ENCODE data around the gene ADAMTS8.
"Not testable (repeated sequence)": the region's sequence is repeated elsewhere in the genome, so short reads cannot be mapped to it uniquely, and the experiment has no call there.

ADAMTS8 gene

GRCh38 chr11:130438401-130439159 is 10.2 kb upstream of the ADAMTS8 start:
- not testable (repeated sequence) for DNase-seq

- DNase-seq = no peak
Measured at GRCh38 chr11:130437848-130438247, 9.4 kb upstream of the ADAMTS8 start.

DNA sequence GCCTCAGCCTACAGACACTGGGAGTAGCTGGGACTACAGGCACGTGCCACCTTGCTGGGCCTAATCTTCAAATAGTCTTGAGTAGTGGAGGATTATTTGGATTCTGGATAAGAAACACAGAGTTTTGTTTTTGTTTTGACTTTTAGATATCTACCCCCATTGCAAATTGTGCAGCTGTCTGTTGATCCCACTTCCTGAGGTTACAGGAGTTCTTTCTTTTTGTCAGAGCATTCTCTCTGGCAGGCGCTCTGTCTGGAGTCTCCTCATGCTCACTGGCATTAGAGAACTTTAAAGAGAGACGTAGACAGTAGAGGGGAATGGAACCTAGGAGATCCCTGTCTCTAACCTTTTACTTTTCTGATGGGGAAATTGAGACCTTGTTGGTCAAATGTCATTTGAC is 7.8 kb upstream of the ADAMTS8 start:
- DNase-seq = no peak

DNA sequence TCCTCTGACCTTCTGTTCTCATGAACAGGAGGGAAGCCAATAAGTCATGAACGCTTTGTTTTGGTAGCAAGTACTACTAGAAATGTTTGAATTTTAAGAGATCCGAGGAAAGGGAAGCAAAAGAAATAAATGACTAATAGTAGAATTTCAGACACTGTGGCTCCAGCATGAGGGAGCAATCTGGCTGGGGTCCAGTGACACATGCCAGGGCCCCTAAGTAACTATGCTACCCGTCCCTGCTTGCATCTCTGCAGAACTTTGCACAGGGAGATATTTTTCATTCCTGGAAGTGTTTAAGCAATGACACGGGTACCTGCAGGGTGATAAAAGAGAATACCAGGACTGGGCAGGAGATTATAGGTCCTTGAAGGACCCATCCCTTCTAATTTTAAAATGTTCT is 7.3 kb upstream of the ADAMTS8 start:
- no peak for DNase-seq

- DNase-seq = peak; percentile 25
Measured at GRCh38 chr11:130434521-130435223, 6.3 kb upstream of the ADAMTS8 start.

GRCh38 chr11:130433357-130433756 is 4.9 kb upstream of the ADAMTS8 start:
- DNase-seq = no peak

DNA sequence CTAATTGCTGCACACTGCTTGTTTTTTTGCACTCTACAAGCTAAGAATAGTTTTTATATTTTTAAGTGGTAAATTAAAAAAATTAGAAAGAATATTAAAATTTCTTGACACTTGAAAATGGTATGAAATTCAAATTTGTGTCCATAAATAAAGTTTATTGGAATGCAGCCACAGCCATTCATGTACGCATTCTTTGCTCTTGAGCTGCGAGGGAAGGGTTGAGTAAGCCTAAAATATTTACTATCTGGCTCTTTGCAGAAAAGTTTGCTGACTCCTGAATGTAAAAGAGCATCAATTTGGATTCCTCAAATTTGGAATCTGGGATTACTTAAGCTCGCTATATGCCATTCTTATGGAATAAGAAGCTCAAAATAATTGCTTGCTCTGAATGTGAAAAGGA is 3.4 kb upstream of the ADAMTS8 start:
- DNase-seq = no peak

DNA sequence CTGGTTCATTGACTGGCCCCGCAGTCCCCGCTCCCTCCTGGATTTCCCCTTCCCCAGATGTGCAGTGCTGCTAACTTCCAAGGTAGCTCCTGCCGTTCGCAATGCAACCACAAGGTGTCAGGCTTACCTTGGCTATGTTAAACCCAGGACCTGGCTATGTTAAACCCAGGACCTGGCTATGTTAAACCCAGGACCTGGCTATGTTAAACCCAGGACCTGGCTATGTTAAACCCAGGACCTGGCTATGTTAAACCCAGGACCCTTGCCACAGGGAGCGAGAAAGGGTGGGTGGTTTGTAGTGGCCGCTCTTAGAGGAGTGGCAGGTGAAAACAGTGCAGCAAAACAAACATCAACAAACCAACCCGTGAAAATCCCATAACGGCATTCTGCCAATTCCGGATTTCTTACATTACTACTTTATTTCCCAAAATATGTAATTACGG is 2.9 kb upstream of the ADAMTS8 start:
- DNase-seq = peak; percentile 22

DNA sequence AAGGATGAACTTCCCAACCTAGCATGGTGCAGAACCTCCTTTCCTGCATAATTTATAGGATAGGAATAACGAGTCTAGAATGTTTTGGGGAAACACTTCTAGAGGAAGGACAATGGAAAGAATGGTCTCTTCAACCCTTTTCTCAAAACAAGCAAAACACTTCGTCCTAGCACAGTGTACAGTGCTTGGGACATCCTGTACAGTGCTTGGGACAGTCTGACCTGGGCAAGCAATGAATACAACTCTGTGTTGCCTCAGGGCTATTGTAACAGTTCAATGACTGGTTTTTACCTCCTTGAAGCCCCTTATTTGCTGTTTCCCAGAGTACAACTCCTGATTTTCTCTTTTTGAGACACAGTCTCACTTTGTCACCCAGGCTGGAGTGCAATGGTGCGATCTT is 1.6 kb upstream of the ADAMTS8 start:
- no peak for DNase-seq

- DNase-seq = no peak
Measured at GRCh38 chr11:130429120-130429681, 792 bp upstream of the ADAMTS8 start.

DNA sequence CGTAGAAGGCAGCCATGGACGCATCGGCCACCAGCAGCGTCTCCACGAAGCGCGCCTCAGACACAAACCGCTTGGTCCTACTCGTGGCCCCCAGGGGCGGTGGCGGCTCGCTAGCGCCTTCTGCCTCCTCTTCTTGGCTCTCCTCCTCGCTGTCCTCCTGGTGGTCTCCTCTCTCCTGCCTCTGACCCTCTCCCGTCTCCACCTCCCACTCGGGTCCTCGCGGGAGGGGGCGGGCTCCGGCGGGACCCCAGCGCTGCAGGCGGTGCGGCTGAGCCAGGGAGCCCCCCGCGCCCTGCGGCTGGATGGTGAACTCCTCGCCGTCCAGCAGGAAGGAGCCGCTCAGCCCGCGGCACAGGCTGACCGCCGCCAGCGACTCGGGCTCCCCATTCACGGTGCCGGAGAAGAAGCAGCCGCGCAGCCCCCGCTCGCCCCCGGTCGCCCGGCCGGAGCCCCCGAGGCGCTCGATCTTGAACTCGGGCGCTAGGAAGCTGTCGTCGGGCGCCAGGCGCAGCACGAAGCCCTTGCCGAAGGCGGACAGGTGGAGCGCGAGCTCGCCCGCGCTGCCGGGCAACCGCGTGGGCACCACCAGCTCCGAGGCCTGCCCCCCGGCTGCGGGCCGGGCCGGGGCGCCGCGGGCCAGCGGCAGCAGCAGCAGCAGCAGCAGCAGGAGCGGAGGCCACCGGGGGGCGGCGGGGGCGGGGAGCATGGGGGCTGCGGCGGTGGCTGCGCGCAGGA is 661 bp downstream of the ADAMTS8 start:
- no peak for DNase-seq

DNA sequence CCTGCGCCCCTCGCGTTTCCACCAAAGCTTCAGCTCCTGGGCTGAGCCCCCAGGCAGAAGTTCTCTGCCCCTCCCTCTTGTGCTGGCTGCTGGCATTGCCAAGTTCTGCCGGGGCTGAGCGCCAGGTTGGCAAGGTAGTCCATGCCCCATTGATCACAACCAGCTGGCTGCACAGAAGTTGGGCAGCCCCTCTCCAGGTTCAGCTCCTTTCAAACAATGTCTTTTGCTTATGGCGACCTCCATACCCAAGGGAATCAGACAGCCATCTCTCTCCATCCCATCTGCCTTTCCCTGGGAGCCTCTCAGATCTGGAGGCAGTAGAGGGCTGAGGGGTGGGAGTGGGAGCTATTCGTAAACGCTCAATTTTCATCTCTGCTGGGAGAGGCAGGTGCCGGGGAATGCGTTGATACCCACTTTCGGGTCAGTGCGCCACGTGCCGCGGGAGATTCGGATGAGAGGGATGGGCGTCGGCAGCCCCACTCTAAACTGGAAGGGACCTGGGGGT is 1.5 kb downstream of the ADAMTS8 start:
- DNase-seq = peak; percentile 34

DNA sequence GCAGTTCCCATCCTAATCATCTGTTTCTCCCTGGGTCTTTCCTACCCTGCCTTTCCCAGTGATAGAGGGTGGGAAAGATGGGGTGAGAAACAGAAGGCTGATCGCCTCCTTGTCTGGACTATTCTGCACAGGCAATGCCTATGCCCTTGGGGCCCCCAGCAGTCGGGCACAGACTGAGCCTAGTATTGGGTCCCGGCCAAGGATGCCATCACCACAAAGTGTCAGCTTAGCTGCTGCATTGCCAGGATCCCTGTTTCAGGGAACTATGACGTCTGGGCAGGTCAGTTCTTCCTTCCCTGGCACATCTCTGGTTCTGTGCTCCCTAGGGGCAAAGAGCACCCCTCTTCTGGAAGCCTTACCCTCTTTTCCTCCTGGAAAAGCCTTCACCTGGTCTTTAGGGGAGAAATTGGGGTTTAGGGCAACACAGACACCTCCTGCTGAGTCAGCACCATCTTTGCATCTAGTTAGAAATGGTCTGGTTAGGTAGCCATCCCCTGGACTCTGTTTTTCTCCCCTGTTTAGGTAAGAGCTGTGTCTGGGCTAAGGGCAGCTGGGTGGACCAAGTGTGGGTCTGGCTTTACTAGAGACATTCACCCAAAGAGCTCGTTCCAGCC is 2.1 kb downstream of the ADAMTS8 start:
- DNase-seq = peak; percentile 42

- DNase-seq = no peak
Measured at GRCh38 chr11:130425156-130425555, 3.3 kb downstream of the ADAMTS8 start.

- no peak for DNase-seq
Measured at GRCh38 chr11:130424613-130425140, 3.7 kb downstream of the ADAMTS8 start.

- DNase-seq = no peak
Measured at GRCh38 chr11:130423541-130424142, 4.8 kb downstream of the ADAMTS8 start.

GRCh38 chr11:130422251-130422995 is 6.0 kb downstream of the ADAMTS8 start:
- DNase-seq = no peak

DNA sequence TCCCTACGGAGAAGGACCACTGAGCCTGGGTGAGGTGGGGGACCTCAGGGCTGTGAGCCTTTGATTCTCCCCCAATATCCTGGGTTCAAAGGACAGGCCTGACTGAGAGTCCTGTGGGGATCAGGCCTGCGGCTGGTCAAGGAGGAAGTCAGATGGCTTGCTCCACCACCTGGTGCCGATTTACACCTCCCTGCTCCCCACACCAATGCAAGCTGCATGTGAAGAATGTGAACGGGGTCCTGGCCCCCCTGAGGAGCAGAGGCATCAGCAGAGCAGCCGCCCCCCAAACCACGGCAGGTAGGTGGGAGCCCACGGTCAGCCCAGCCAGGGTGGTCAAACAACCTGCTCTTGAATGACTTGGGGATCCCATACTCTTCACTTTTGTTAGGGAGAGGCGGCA is 6.7 kb downstream of the ADAMTS8 start:
- no peak for DNase-seq

GRCh38 chr11:130421199-130421585 is 7.2 kb downstream of the ADAMTS8 start:
- DNase-seq = no peak

DNA sequence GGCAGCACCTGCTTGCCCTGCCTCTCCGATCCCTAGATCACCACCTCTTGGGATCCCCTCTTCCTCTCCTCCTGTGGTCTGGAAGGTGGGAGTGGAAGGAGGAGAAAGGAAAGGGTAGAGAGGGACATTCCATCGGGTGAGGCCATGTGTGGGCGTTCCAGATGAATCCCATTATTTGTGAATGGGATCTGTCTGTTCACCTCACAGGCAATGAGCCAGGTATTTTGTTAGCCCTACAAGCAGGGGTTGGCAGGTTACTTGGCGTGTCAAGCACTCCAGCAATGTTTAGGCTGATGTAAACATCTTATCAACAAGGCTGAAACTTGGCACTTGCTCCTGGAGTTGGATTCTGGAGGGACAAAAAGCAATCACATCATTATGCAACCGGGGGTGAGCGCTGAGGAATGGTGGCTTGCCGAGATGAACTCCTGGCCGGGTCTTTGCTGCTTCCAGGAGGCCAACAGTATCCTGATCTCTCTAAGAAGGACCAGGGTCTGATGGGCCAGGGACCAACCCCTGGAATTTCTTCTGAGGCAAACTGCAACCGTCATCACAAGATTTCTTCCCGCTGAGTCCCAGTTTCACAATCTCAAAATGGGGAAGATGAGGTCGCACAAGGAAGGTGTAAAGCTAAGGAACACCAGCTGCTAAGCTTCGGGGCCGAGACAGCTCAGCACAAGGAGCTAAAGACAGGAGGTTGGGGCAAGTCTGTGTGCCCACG is 7.8 kb downstream of the ADAMTS8 start:
- no peak for DNase-seq

- DNase-seq = no peak
Measured at GRCh38 chr11:130418756-130419155, 9.7 kb downstream of the ADAMTS8 start.
